GM12878 (cell line): ENCODE measurements around the gene IDS. TPM values are rescaled to one million over a fixed set of nuclear protein-coding genes. Genes with fewer than 3 reads are reported as not detected.

Experiments
- ATAC-seq: fragments of 200-7000 bp; cut with Tn5 transposase; 3 replicates; pipeline ENCODE4 v1.9.1; 2020; ENCODE audit warnings: mild to moderate bottlenecking, moderate library complexity
- BruUV-seq: library from RNA; stranded (reverse); fragments of 400-500 nt; replicated peaks from 2 replicates; lab custom pipeline; 2021; lab: Mats Ljungman, UMichigan
- CTCF ChIA-PET: fragments of 300-600 bp; sonication (Branson Sonifier 250); formaldehyde crosslinking; extraction: SDS; loops from one replicate; lab custom pipeline; 2021; ENCODE audit warnings: inconsistent platforms; lab: Yijun Ruan, JAX
- POLR2A ChIA-PET: fragments of 350-600 bp; formaldehyde crosslinking; extraction: SDS; loops from one replicate; lab custom pipeline; 2021; ENCODE audit warnings: inconsistent platforms; lab: Charles Lee
- RAD21 ChIA-PET: fragments of 300-600 bp; sonication (Branson Sonifier 250); formaldehyde crosslinking; loops from one replicate; lab custom pipeline; 2023; ENCODE audit warnings: antibody characterized with exemption; ENCODE audit not compliant: unreplicated experiment; lab: Charles Lee
- SMC1A ChIA-PET: fragments of 300-600 bp; sonication (Branson Sonifier 250); formaldehyde crosslinking; loops from one replicate; lab custom pipeline; 2023; ENCODE audit not compliant: unreplicated experiment, uncharacterized antibody; lab: Charles Lee
- DNase-seq: peaks from one replicate; pipeline ENCODE4 v3.0.0-alpha.2; 2011; ENCODE audit warnings: low read depth, low spot score
- FAIRE-seq: peaks from 3 replicates; lab custom pipeline; 2011; peaks lifted over from hg19 to GRCh38; lab: Jason Lieb, UNC
- H2AFZ ChIP-seq: 2 replicates; pipeline ENCODE4 v1.6.0; 2011; ENCODE audit warnings: low read depth, low read length, control low read depth; ENCODE audit not compliant: control insufficient read depth
- H3K27ac ChIP-seq: 2 replicates; pipeline ENCODE4 v1.5.1; 2011; ENCODE audit warnings: control low read depth; ENCODE audit not compliant: control insufficient read depth, insufficient read depth
- H3K27me3 ChIP-seq, 2 experiments: replicated peaks in 1 of 2; 2 replicates each; pipeline versions ENCODE4 v1.6.0 to v1.6.1; 2011; ENCODE audit warnings: low read length in 1 of 2; ENCODE audit not compliant: control insufficient read depth in 2 of 2, insufficient read depth in 2 of 2
- H3K36me3 ChIP-seq, 2 experiments: 2 replicates each; pipeline ENCODE4 v1.5.1; 2011; ENCODE audit warnings: low read length in 1 of 2; ENCODE audit not compliant: control insufficient read depth in 2 of 2, insufficient read depth in 2 of 2
- H3K4me1 ChIP-seq: 2 replicates; pipeline ENCODE4 v1.6.1; 2011; ENCODE audit warnings: mild to moderate bottlenecking, low read length, moderate library complexity, mixed read lengths; ENCODE audit not compliant: control insufficient read depth, insufficient read depth
- H3K4me2 ChIP-seq: 2 replicates; pipeline ENCODE4 v1.6.0; 2011; ENCODE audit warnings: control low read depth; ENCODE audit not compliant: control insufficient read depth, insufficient read depth
- H3K4me3 ChIP-seq: fragments of 200-600 bp; sonication (generic); 2 replicates; pipeline ENCODE4 v1.5.1; 2016
- H3K79me2 ChIP-seq: 2 replicates; pipeline ENCODE4 v1.6.0; 2011; ENCODE audit warnings: low read length; ENCODE audit not compliant: control insufficient read depth, insufficient read depth
- H3K9ac ChIP-seq: 2 replicates; pipeline ENCODE4 v1.8.0; 2011; ENCODE audit warnings: low read length, control low read depth, mixed read lengths; ENCODE audit not compliant: control insufficient read depth, insufficient read depth
- H3K9me3 ChIP-seq: replicated peaks from 3 replicates; pipeline ENCODE4 v1.5.1; 2011; ENCODE audit warnings: mild to moderate bottlenecking, low read length; ENCODE audit not compliant: control insufficient read depth, insufficient read depth
- H4K20me1 ChIP-seq: 2 replicates; pipeline ENCODE4 v1.6.0; 2011; ENCODE audit not compliant: control insufficient read depth, insufficient read depth
- ATF7 ChIP-seq: fragments of 450-650 bp; IDR thresholded peaks from 2 replicates; pipeline ENCODE4 v1.6.1; 2016; ENCODE audit warnings: low read depth, mild to moderate bottlenecking
- BCL11A ChIP-seq: IDR thresholded peaks from 2 replicates; pipeline ENCODE4 v1.6.1; 2011; ENCODE audit warnings: low read depth, low read length
- EGR1 ChIP-seq, 2 experiments: IDR thresholded peaks; 1 replicate in 1 of 2; 2 replicates in 1 of 2; pipeline ENCODE4 v1.6.1; 2011 to 2012; ENCODE audit warnings: low read depth in 2 of 2, low read length in 2 of 2, borderline replicate concordance in 1 of 2, mild to moderate bottlenecking in 1 of 2, moderate library complexity in 1 of 2
- FOS ChIP-seq: IDR thresholded peaks from 3 replicates; pipeline ENCODE4 v1.6.1; 2011; ENCODE audit warnings: borderline replicate concordance; ENCODE audit not compliant: insufficient read length; ENCODE audit errors: extremely low read depth
- GATAD2B ChIP-seq: fragments of 450-650 bp; conservative IDR thresholded peaks from 2 replicates; pipeline ENCODE4 v1.6.1; 2017; ENCODE audit warnings: low read depth, mild to moderate bottlenecking, moderate library complexity
- IKZF2 ChIP-seq, 2 experiments: fragments of 450-650 bp; IDR thresholded peaks; 2 replicates each; pipeline ENCODE4 v1.6.1; 2017; ENCODE audit warnings: mild to moderate bottlenecking in 2 of 2, moderate library complexity in 2 of 2
- IRF4 ChIP-seq: IDR thresholded peaks from 2 replicates; pipeline ENCODE4 v1.6.1; 2011; ENCODE audit warnings: low read depth, low read length
- KLF5 ChIP-seq: fragments of 450-650 bp; IDR thresholded peaks from 2 replicates; pipeline ENCODE4 v1.6.1; 2014; ENCODE audit warnings: mild to moderate bottlenecking; ENCODE audit not compliant: partially characterized antibody
- LARP7 ChIP-seq: fragments of 450-650 bp; IDR thresholded peaks from 2 replicates; pipeline ENCODE4 v1.6.1; 2017; ENCODE audit warnings: mild to moderate bottlenecking
- MEF2A ChIP-seq: IDR thresholded peaks from 2 replicates; pipeline ENCODE4 v1.6.1; 2011; ENCODE audit warnings: low read depth, mild to moderate bottlenecking, low read length, moderate library complexity; ENCODE audit not compliant: insufficient read depth
- MEF2B ChIP-seq: fragments of 450-650 bp; IDR thresholded peaks from 2 replicates; pipeline ENCODE4 v1.6.1; 2018; ENCODE audit warnings: mild to moderate bottlenecking, moderate library complexity; ENCODE audit not compliant: partially characterized antibody, poor library complexity, severe bottlenecking
- NFIC ChIP-seq: IDR thresholded peaks from 2 replicates; pipeline ENCODE4 v1.6.1; 2012; ENCODE audit warnings: low read depth, mild to moderate bottlenecking, inconsistent platforms, low read length, moderate library complexity
- NR2C2 ChIP-seq: IDR thresholded peaks from 2 replicates; pipeline ENCODE4 v1.6.1; 2011; ENCODE audit warnings: borderline replicate concordance, low read depth; ENCODE audit not compliant: control insufficient read depth, insufficient read length
- PML ChIP-seq: IDR thresholded peaks from 2 replicates; pipeline ENCODE4 v1.6.1; 2012; ENCODE audit warnings: low read length, inconsistent platforms
- POLR2AphosphoS2 ChIP-seq: IDR thresholded peaks from 2 replicates; pipeline ENCODE4 v1.6.1; 2011; ENCODE audit warnings: low read depth, mild to moderate bottlenecking, low read length, improper control_type of control experiment, moderate library complexity
- RB1 ChIP-seq: fragments of 450-650 bp; formaldehyde crosslinking; IDR thresholded peaks from 2 replicates; pipeline ENCODE4 v1.6.1; 2017; ENCODE audit warnings: mild to moderate bottlenecking, borderline replicate concordance
- SMC3 ChIP-seq: IDR thresholded peaks from 2 replicates; pipeline ENCODE4 v1.6.1; 2011; ENCODE audit warnings: low read length, improper control_type of control experiment, borderline replicate concordance
- SUZ12 ChIP-seq: fragments of 200-600 bp; sonication (generic); IDR thresholded peaks from one replicate; pipeline ENCODE4 v1.6.1; 2018; ENCODE audit warnings: antibody characterized with exemption, mild to moderate bottlenecking; ENCODE audit not compliant: unreplicated experiment
- WGBS: methylation state at CpG from one replicate; pipeline ENCODE4 v1.1.6; 2016; ENCODE audit warnings: low lambda C conversion rate; ENCODE audit not compliant: insufficient replicate concordance, insufficient coverage; ENCODE audit errors: missing lambda C conversion rate; 5-methylcytosine and 5-hydroxymethylcytosine counted together
- in situ Hi-C: fragments of 300-500 bp; cut with MboI; formaldehyde crosslinking; loops from 9 replicates; pipeline ENCODE4 v1.14.3; 2018; ENCODE audit warnings: mixed read lengths
- intact Hi-C: fragments of 100-400 bp; cut with micrococcal nuclease; formaldehyde crosslinking; loops from one replicate; pipeline ENCODE4 v1.14.2; 2022; ENCODE audit not compliant: unreplicated experiment
- polyA plus RNA-seq, 11 experiments: library from polyadenylated mRNA; depleted of rRNA in 4 of 11; unstranded in 6 of 11; stranded (reverse) in 5 of 11; fragments of >200 nt; fragmentation: Nextera tagmentation in 4 of 11; fragmentation: Illumina TruSeq in 1 of 11; extraction: Ambion mirVana in 4 of 11; extraction: Trizol in 1 of 11; gene quantifications; 1 replicate in 1 of 11; 2 replicates in 10 of 11; pipeline versions ENCODE4 v1.2.1 to v1.2.3, GENCODE V29; 2011 to 2016; ENCODE audit warnings: inconsistent platforms in 2 of 11, missing spikeins in 2 of 11, low read depth in 1 of 11
- total RNA-seq, 4 experiments: library from RNA; depleted of rRNA in 3 of 4; stranded (reverse); fragments of >200 nt in 3 of 4; fragmentation: Illumina TruSeq in 1 of 4; extraction: Trizol in 1 of 4; gene quantifications; 2 replicates each; pipeline versions ENCODE4 v1.2.1 to v1.2.3, GENCODE V29; 2013 to 2021
- TF ChIP-seq, protein P1 (sequence below): IDR thresholded peaks from 2 replicates; pipeline ENCODE4 v1.6.1; 2011; ENCODE audit warnings: borderline replicate concordance, low read depth, mild to moderate bottlenecking, moderate library complexity, mixed read lengths, low read length; ENCODE audit not compliant: insufficient read depth; ENCODE audit errors: extremely low read length
- TF ChIP-seq, protein P2 (sequence below): fragments of 450-650 bp; IDR thresholded peaks from 2 replicates; pipeline ENCODE4 v1.6.1; 2018; ENCODE audit warnings: mild to moderate bottlenecking, low read depth, moderate library complexity; ENCODE audit not compliant: partially characterized antibody

The IDS gene
- total and polyA plus RNA-seq, 10 of the 15 experiments (the other 5 are each of a cell fraction or from before 2014, with no cell fraction given) = 6.1 to 79.1 (median 51.7) TPM

DNA sequence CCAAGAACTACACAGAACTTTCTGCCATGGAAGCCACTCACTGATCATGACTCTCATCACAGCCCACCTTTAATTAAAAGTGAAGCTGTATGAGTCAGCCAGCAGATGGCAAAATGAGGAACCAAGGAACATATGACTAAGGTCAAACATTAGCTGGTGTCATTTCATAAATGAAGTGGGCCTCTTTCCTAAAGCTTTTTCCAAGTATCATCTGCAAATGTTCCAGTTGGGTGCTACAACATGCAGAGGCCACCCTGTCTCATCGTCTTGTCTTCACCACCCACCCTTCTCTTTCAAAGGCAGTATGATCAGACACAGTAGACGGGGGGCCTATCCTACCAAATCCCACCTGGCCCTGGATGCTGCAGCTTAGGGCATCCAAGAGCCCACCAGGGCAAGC lies 26.5 kb upstream of the IDS start:
- Histone ChIP-seq H3K4me1 (peaks cover 6% of the 10 kb centered on the region), H3K9me3 (no peaks in the 10 kb centered on the region), H2AFZ (no peak overlapping the region), H3K27ac (0 out of 2 replicates have a peak overlapping the region, but pooled peaks have one; percentile 4), H3K4me2 (peak overlapping the region; percentile 21), H4K20me1 (no peaks in the 10 kb centered on the region), H3K36me3 (no peaks in the 10 kb centered on the region), H3K27me3 (no peaks in the 10 kb centered on the region), H3K4me3 (no peak overlapping the region), H3K9ac (no peak overlapping the region), H3K79me2 (no peaks in the 10 kb centered on the region)
- ATAC-seq (peak; percentile 82), DNase-seq (no peak), FAIRE-seq (no peak)
- RAD21 ChIA-PET = interaction anchor here (0.8 to 1.5 kb wide), 3 partner anchors 9 to 26 kb away, joined by 3 to 8 read pairs (median 5); partner anchors contain the start of gene EOLA1
- in situ Hi-C loops (no loop called here), intact Hi-C loops (loop anchor here (10.0 kb wide), 3 partner anchors 293 to 1033 kb away; partner anchors contain the start of gene MTM1)
- SMC1A ChIA-PET = interaction anchor here (0.9 to 3.1 kb wide), 2 partner anchors 9 to 19 kb away, joined by 4 to 16 read pairs; partner anchors contain the start of gene EOLA1
- CTCF ChIA-PET = interaction anchor here (0.7 to 11.7 kb wide), 3 partner anchors 10 to 37 kb away, joined by 3 to 88 read pairs (median 3); no protein-coding TSS in a partner anchor
- no TSS peak for BruUV-seq
- POLR2A ChIA-PET = interaction anchor here (0.6 to 1.3 kb wide), 2 partner anchors 12 to 27 kb away, joined by 3 to 5 read pairs; no protein-coding TSS in a partner anchor
- WGBS = 12% methylated on average over 2 of the region's 2 CpGs
- TF ChIP-seq MEF2B = no peak
- peak; percentile 57; the same call in 1 of the 2 replicates for TF ChIP-seq IRF4
- no peak for TF ChIP-seq FOS
- no peak for TF ChIP-seq MEF2A
- no peak for TF ChIP-seq SUZ12
- TF ChIP-seq NFIC = peak; percentile 20; the same call in 1 of the 2 replicates
- TF ChIP-seq SMC3 = peak; percentile 29; the same call in 1 of the 2 replicates
- no peak for TF ChIP-seq KLF5
- TF ChIP-seq, protein P1, sequence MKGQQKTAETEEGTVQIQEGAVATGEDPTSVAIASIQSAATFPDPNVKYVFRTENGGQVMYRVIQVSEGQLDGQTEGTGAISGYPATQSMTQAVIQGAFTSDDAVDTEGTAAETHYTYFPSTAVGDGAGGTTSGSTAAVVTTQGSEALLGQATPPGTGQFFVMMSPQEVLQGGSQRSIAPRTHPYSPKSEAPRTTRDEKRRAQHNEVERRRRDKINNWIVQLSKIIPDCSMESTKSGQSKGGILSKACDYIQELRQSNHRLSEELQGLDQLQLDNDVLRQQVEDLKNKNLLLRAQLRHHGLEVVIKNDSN = no peak
- peak; percentile 53; the same call in 1 of the 2 replicates for TF ChIP-seq ATF7
- no peak for TF ChIP-seq PML
- TF ChIP-seq NR2C2 = no peak
- TF ChIP-seq RB1 = no peak
- no peak for TF ChIP-seq POLR2AphosphoS2
- peak; percentile 72 to 77; a peak in 3 of 4 replicates for TF ChIP-seq IKZF2 (IDR thresholded peaks at IDR 0.05)
- TF ChIP-seq GATAD2B = no peak
- peak; percentile 82 for TF ChIP-seq BCL11A
- TF ChIP-seq LARP7 = no peak
- TF ChIP-seq, protein P2, sequence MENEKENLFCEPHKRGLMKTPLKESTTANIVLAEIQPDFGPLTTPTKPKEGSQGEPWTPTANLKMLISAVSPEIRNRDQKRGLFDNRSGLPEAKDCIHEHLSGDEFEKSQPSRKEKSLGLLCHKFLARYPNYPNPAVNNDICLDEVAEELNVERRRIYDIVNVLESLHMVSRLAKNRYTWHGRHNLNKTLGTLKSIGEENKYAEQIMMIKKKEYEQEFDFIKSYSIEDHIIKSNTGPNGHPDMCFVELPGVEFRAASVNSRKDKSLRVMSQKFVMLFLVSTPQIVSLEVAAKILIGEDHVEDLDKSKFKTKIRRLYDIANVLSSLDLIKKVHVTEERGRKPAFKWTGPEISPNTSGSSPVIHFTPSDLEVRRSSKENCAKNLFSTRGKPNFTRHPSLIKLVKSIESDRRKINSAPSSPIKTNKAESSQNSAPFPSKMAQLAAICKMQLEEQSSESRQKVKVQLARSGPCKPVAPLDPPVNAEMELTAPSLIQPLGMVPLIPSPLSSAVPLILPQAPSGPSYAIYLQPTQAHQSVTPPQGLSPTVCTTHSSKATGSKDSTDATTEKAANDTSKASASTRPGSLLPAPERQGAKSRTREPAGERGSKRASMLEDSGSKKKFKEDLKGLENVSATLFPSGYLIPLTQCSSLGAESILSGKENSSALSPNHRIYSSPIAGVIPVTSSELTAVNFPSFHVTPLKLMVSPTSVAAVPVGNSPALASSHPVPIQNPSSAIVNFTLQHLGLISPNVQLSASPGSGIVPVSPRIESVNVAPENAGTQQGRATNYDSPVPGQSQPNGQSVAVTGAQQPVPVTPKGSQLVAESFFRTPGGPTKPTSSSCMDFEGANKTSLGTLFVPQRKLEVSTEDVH = no peak
- TF ChIP-seq EGR1 (IDR thresholded peaks at IDR 0.05; ENCODE audit: borderline replicate concordance in 1 of 2, low read depth in 2 of 2, low read length in 2 of 2) = no peak
